Ishikawa (cell line): Measurements from ENCODE around the gene TMIE.
A peak's percentile ranks its signal among the peaks of the same experiment; 100 is the strongest.

Experiments used
- CEBPB ChIP-seq: IDR thresholded peaks from 2 replicates; pipeline ENCODE4 v1.6.1; 2012
- CREB1 ChIP-seq: IDR thresholded peaks from 2 replicates; pipeline ENCODE4 v1.6.1; 2012; ENCODE audit warnings: low read depth
- EGR1 ChIP-seq: IDR thresholded peaks from 2 replicates; pipeline ENCODE4 v1.6.1; 2012
- EP300 ChIP-seq: IDR thresholded peaks from 2 replicates; pipeline ENCODE4 v1.6.1; 2012; ENCODE audit warnings: borderline replicate concordance
- FOXM1 ChIP-seq: IDR thresholded peaks from 2 replicates; pipeline ENCODE4 v1.6.1; 2012; ENCODE audit warnings: low read depth, borderline replicate concordance
- NFIC ChIP-seq: IDR thresholded peaks from 2 replicates; pipeline ENCODE4 v1.6.1; 2012
- RAD21 ChIP-seq: IDR thresholded peaks from 2 replicates; pipeline ENCODE4 v1.6.1; 2012; ENCODE audit warnings: low read depth
- TAF1 ChIP-seq: IDR thresholded peaks from 2 replicates; pipeline ENCODE4 v1.6.1; 2012; ENCODE audit warnings: low read depth, mild to moderate bottlenecking
- TCF12 ChIP-seq: IDR thresholded peaks from 2 replicates; pipeline ENCODE4 v1.6.1; 2012; ENCODE audit warnings: low read depth
- TEAD4 ChIP-seq: IDR thresholded peaks from 2 replicates; pipeline ENCODE4 v1.6.1; 2012
- ZBTB7A ChIP-seq: IDR thresholded peaks from 2 replicates; pipeline ENCODE4 v1.6.1; 2012; ENCODE audit warnings: low read depth
- TF ChIP-seq, protein P1 (sequence below): IDR thresholded peaks from 2 replicates; pipeline ENCODE4 v1.6.1; 2012
- TF ChIP-seq, protein P2 (sequence below): IDR thresholded peaks from 2 replicates; pipeline ENCODE4 v1.6.1; 2012; ENCODE audit warnings: low read depth, mild to moderate bottlenecking
- TF ChIP-seq, protein P3 (sequence below): IDR thresholded peaks from 2 replicates; pipeline ENCODE4 v1.6.1; 2012

TMIE gene

GRCh38 chr3:46733026-46733800 is 32.0 kb downstream of the TMIE start:
- TF ChIP-seq RAD21, result 0 out of 2 replicates have a peak, but pooled peaks have one; percentile 7
- TF ChIP-seq, protein P1, sequence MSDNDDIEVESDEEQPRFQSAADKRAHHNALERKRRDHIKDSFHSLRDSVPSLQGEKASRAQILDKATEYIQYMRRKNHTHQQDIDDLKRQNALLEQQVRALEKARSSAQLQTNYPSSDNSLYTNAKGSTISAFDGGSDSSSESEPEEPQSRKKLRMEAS, result no peak

DNA sequence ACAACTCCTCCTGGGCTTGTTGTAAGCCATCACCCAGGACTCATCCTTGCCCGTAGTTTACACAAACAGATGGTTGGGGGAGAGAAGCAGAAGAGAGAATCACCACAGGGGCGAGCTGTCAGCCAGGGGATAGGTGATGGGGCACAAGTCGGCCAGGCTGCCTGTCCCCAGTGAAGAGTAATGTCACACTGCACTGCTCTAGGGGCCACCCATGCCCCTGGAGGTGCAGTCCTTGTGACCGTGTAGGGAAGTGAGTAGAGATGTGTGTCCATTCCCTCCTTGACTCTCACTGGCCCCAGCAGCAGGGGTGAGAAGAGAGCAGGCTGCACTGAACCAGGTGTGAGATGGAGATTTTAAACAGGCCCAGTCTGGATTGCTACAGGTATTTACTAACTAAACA is 33.6 kb downstream of the TMIE start:
- no peak for TF ChIP-seq EP300
- no peak for TF ChIP-seq TAF1
- no peak for TF ChIP-seq TEAD4
- no peak for TF ChIP-seq RAD21

DNA sequence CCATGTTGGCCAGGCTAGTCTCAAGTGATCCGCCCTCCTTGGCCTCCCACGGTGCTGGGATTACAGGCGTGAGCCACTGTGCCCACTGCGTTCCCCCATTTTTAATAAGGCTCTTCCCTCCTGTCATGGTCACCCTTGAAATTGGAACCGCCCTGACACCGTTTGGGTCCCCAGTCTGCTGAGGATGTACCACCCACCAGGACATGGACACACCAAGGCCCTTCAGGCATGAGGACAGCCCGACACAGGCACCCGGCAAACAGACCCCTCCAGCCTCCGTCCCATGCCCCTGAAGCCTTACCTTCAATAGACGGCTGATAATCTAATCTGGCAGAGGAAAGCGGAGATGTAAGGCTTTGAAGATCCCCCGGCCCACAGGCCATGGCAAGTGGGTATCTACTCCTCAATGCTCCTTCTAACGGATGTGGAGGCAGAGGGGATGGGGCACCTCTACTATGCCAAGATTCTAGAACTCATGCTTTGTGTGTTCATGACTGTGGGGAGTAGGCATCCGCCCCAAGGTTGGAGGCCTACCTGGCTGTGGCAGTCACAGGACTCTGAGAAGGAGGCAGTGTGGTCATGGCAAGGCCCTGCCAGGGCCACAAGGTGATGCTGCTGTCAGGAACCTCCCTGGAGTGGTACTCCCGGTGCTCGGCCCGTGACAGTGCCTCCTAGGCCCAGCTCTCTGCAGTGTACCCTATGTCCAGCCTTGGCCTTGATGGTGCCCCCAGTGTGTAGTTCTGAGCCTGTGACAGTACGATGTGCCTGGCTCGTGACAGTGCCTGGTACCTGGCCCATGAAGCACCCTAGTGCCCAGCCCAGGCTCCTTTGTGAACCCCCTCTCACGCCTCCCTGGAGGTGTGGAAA is 35.0 kb downstream of the TMIE start:
- TF ChIP-seq ZBTB7A (no peak), RAD21 (no peak)

DNA sequence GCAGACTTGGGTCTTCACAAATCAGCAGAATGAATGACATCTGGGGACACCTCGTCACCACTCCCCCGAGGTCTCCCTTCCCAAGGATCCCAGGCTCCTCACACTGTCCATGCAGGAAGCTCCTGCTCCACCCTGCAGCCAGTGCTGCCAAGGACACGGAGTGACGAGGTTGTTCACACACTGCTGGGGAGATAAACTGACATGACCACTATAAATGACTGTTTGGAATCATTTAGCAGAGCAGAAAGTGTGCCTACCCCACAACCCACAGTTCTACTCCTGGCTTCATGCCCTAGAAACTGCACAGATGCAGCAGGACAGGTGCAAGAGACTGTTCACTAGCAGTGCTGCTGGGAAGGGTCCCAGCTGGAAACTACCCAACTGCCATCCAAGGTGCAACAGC is 36.1 kb downstream of the TMIE start:
- TF ChIP-seq FOXM1 (no peak), ZBTB7A (no peak), NFIC (no peak), EP300 (no peak), TAF1 (no peak), CREB1 (no peak), TEAD4 (no peak), TCF12 (no peak), EGR1 (no peak)
- TF ChIP-seq, protein P2, sequence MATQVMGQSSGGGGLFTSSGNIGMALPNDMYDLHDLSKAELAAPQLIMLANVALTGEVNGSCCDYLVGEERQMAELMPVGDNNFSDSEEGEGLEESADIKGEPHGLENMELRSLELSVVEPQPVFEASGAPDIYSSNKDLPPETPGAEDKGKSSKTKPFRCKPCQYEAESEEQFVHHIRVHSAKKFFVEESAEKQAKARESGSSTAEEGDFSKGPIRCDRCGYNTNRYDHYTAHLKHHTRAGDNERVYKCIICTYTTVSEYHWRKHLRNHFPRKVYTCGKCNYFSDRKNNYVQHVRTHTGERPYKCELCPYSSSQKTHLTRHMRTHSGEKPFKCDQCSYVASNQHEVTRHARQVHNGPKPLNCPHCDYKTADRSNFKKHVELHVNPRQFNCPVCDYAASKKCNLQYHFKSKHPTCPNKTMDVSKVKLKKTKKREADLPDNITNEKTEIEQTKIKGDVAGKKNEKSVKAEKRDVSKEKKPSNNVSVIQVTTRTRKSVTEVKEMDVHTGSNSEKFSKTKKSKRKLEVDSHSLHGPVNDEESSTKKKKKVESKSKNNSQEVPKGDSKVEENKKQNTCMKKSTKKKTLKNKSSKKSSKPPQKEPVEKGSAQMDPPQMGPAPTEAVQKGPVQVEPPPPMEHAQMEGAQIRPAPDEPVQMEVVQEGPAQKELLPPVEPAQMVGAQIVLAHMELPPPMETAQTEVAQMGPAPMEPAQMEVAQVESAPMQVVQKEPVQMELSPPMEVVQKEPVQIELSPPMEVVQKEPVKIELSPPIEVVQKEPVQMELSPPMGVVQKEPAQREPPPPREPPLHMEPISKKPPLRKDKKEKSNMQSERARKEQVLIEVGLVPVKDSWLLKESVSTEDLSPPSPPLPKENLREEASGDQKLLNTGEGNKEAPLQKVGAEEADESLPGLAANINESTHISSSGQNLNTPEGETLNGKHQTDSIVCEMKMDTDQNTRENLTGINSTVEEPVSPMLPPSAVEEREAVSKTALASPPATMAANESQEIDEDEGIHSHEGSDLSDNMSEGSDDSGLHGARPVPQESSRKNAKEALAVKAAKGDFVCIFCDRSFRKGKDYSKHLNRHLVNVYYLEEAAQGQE, result no peak
- TF ChIP-seq, protein P3, sequence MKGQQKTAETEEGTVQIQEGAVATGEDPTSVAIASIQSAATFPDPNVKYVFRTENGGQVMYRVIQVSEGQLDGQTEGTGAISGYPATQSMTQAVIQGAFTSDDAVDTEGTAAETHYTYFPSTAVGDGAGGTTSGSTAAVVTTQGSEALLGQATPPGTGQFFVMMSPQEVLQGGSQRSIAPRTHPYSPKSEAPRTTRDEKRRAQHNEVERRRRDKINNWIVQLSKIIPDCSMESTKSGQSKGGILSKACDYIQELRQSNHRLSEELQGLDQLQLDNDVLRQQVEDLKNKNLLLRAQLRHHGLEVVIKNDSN, result no peak
- TF ChIP-seq, protein P1, result no peak

DNA sequence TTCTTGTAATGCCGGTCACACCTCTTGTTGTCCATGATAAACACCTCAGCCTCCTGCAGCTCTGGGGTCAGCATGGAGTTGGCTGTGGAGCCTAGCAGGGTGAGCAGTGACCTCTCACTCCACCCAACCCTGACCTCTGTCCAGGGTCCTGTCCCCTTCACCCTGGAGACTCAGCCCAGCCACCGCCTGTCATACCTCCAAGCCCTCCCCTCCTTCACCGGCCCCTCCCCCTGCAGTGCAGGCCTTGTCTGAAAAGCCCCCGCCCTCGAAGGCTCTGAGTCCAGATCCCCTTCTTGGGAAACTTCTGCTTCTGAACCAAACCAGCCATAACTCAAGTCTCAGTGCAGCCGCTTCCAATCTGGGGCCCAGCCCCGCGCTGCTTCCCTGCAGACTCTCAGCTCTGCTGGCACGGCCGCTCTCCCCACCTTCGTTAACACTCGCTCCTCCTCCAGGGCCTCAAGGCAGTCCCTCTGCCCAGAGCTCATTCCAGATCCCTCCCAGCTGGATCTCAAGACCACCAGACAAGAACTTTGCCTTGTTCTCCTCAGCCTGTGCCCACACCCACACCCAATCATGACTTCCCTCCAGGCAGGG is 41.9 kb downstream of the TMIE start:
- TF ChIP-seq EGR1, result no peak
- TF ChIP-seq, protein P2, result peak; percentile 70

- TF ChIP-seq FOXM1, result no peak
These were observed 45.5 kb downstream of the TMIE start for GRCh38 chr3:46746711-46747110.

DNA sequence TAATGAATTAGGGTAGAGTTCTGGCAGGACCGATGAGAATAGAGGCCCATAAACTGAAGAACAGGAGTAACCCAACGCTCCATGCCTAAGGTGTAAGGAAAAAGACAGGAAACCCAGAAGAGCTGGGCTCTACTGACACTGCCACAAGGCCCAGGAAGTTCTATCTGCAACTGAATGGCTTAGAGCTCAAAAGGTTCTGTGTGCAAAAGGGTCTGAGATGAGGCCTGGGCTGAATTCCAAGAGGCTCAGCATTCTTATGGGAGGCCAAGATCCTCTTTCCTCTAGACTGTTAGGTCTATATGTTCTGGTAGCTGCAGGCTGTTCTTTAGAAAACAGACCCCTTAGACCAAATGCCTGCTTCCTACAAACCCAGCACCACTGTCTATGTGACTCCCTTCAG is 47.0 kb downstream of the TMIE start:
- TF ChIP-seq TCF12 (no peak), CEBPB (no peak), RAD21 (no peak)
